Measurements from ENCODE around the gene CHD9.
A peak's percentile ranks its signal among the peaks of the same experiment; 100 is the strongest.
"Not testable (repeated sequence)": the region's sequence is repeated elsewhere in the genome, so short reads cannot be mapped to it uniquely, and the experiment has no call there.

Gene CHD9

GRCh38 chr16:53130159-53131049 lies 75.6 kb downstream of the CHD9 start:
- H3K4me3 ChIP-seq (ENCODE audit: low read depth, low read length): peak overlapping the region; percentile 80

GRCh38 chr16:53131050-53131362 lies 76.2 kb downstream of the CHD9 start:
- H3K4me3 ChIP-seq (ENCODE audit: low read depth, low read length): peak overlapping the region; percentile 43

GRCh38 chr16:53131363-53132071 lies 76.7 kb downstream of the CHD9 start:
- H3K4me3 ChIP-seq (ENCODE audit: low read depth, low read length): peak overlapping the region; percentile 75

GRCh38 chr16:53132406-53132805 lies 77.6 kb downstream of the CHD9 start:
- no peak overlapping the region for H3K4me3 ChIP-seq (ENCODE audit: low read depth, low read length)

DNA sequence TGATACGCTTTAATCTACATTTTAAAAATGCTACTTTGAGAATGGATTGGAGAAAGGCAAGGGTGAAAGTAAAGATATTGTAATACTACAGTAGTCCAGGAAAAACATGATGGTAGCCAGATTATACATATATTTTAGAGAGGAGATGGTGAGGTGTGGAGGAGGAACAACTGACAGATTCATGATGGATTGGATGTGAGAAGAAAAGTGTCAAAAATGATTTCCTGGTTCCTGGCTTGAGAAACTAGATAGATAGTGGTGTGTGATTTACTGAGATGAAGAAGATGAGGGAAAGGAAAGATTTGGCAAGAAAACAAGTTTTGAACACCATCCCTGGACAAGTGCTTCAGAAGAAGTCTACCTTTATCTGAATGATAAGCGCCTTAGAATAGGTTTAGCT lies 80.5 kb downstream of the CHD9 start:
- no peak overlapping the region for H3K4me3 ChIP-seq (ENCODE audit: low read depth, low read length)

- H3K4me3 ChIP-seq (ENCODE audit: low read depth, low read length): no peak overlapping the region
Measured at GRCh38 chr16:53142823-53143568, 88.2 kb downstream of the CHD9 start.

DNA sequence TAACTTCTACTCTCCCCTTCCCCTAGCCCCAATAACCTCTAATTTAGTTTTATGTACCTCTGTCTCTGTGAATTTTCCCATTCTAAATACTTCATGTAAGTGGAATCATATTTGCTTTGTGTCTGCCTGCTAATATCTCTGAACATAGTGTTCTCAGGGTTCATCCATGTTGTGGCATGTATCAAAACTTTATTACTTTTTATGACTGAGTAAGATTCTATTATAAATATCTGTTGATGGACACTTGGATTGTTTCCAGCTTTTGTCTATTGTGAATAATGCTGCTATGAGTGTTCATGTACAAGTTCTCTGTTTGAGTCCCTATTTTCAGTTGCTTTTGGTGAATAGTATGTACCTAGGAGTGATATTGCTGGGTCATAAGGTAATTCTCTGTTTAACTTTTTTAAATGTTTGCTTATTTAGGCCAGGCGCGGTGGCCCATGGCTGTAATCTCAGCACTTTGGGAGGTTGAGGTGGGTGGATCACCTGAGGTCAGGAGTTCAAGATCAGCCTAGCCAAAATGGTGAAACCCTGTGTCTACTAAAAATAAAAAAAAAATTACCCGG lies 92.8 kb downstream of the CHD9 start:
- no peak overlapping the region for H3K4me3 ChIP-seq (ENCODE audit: low read depth, low read length)

DNA sequence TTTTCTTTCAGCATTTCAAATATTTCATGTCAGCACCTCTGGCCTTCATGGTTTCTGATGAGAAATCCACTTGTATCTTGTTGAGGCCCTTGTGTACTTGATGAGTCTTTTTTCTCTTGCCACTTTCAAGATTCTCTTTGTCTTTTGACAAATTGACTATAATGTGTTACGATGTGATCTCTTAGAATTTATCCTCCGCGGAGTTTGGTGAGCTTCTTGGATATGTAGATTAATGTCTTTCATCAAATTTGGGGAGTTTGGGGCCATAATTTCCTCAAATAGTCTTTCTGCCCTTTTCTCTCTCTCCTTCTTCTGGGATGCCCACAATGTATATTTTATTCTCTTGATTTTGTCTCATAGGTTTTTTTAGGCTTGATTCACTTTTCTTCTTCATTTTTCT lies 96.0 kb downstream of the CHD9 start:
- H3K4me3 ChIP-seq (ENCODE audit: low read depth, low read length): no peak overlapping the region

GRCh38 chr16:53152329-53152728 lies 97.5 kb downstream of the CHD9 start:
- no peak overlapping the region for H3K4me3 ChIP-seq (ENCODE audit: low read depth, low read length)

DNA sequence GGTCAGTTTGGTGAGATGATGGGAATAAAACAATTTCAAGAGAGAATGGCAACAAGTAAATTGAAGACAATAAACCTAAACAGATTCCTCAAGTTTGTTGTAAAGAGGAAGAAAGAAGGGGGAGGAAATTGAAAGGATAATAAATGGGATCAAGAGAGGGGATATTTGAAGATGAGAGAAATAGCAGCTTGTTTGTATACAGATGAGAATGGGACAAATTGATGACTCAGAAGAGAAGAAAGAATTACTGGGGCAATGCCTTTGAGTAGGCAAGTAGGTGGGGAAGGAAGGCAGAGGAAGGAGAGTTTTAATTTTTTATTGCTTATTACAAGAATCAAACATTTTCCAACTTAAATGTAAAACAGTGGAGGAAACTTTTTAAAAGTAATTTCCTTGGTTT lies 98.3 kb downstream of the CHD9 start:
- H3K4me3 ChIP-seq (ENCODE audit: low read depth, low read length): no peak overlapping the region

GRCh38 chr16:53154513-53154912 lies 99.7 kb downstream of the CHD9 start:
- no peak overlapping the region for H3K4me3 ChIP-seq (ENCODE audit: low read depth, low read length)

- no peak overlapping the region for H3K4me3 ChIP-seq (ENCODE audit: low read depth, low read length)
Measured at GRCh38 chr16:53156516-53156915, 101.7 kb downstream of the CHD9 start.

- H3K4me3 ChIP-seq (ENCODE audit: low read depth, low read length): no peak overlapping the region
Measured at GRCh38 chr16:53159781-53160436, 105.1 kb downstream of the CHD9 start.

DNA sequence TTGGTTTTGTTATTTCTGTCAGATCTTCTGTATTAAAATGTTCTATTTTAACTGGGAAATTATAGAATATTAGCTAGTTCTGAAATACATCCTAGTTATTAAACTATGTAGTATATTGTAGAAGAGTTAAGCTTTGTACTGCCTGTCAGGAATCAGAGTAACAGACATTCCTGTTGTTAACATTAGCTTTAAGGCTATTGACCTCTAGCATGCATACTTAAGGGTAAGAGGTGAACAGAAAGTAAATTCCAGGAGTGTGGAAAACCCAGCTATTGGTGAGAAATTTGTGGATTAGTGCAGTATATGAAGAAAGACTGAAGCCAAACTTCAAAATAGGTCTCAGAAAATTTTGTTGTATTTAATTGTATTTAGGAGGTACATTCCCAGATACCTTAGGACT lies 111.3 kb downstream of the CHD9 start:
- H3K4me3 ChIP-seq (ENCODE audit: low read depth, low read length): no peak overlapping the region

DNA sequence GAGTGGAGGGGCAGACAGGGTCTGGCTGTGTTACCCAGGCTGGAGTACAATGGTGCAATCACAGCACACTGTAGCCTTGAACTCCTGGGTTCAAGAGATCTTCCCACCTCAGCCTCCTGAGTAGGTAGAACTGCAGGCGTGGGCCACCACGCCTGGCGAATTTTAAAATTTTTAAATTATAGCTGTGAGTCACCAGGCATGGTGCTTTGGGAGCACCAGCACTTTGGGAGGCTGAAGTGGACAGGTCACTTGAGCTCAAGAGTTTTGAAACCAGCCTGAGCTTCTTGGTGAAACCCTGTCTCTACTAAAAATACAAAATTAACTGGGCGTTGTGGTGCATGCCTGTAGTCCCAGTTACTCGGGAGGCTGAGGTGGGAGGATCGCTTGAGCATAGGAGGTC lies 114.0 kb downstream of the CHD9 start:
- H3K4me3 ChIP-seq (ENCODE audit: low read depth, low read length): no peak overlapping the region

- no peak overlapping the region for H3K4me3 ChIP-seq (ENCODE audit: low read depth, low read length)
Measured at GRCh38 chr16:53172517-53172916, 117.7 kb downstream of the CHD9 start.

DNA sequence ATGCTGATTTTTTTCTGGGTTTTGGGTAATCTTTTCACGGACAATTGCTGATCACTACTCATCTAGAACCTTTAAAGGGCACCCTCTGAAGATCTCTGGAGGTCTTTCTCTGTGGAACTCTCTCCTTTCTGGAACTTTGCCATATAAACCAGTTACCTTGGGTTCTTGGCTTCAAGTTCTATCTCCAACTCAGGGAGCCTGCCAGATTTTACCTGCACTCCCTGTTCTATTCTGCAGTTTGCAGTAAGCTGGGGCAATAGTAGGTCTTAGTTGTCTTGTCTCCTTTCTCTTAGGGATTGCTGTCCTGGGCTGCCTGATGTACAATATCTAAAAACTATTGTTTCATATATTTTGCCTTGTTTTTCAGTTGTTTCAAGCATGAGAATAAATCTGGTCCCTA lies 120.3 kb downstream of the CHD9 start:
- H3K4me3 ChIP-seq (ENCODE audit: low read depth, low read length): no peak overlapping the region

DNA sequence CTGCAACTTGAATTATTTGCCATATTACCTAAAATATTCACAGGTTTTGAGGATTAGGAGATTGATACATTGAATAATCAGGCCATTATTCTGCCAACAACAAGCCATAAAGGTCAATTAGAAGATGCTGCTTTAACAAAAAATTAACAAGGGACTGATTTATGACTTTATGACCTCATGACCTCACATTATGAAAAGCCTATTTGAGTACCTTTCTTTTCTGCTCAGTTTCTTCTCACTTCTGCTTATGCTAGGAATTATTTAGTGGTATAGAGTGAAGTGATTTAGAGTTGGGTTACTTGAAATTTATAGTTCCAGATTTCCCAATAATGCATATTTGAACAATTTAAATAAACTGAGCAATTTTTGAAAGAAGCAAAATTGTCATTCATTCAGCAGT lies 121.6 kb downstream of the CHD9 start:
- no peak overlapping the region for H3K4me3 ChIP-seq (ENCODE audit: low read depth, low read length)

DNA sequence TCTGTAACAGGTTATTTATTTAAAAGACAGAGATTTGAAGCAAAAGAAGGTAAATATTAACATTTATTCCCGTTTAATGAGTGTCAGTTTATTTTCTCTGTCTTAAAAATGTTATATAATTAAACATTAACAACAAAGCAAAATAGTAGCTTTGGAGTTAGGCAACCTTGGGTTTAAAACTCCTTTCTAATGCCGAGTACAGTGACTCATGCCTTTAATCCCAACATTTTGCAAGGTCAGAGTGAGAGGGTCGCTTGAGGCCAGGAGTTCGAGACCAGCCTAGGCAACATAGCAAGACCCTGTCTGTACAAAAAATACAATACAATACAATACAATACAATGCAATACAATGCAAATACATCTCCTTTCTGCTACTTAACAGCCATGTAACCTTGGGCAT lies 128.7 kb downstream of the CHD9 start:
- no peak overlapping the region for H3K4me3 ChIP-seq (ENCODE audit: low read depth, low read length)

DNA sequence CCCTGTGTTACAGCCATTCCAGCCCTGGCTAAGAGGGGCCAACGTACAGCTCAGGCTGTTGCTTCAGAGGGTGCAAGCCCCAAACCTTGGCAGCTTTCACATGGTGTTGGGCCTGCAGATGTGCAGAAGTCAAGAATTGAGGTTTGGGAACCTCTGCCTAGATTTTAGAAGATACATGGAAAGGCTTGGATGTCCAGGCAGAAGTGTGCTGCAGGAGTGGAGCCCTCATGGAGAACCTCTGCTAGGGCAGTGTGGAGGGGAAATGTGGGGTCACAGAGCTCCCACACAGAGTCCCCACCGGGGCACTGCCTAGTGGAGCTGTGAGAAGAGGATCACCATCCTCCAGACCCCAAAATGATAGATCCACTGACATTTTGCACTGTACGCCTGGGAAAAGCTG lies 130.9 kb downstream of the CHD9 start:
- not testable (repeated sequence) for H3K4me3 ChIP-seq (ENCODE audit: low read depth, low read length)

GRCh38 chr16:53187775-53188174 lies 133.0 kb downstream of the CHD9 start:
- no peak overlapping the region for H3K4me3 ChIP-seq (ENCODE audit: low read depth, low read length)
